GM19238 (cell line): Measurements from ENCODE around the gene ZNF408.
"Not testable (repeated sequence)": the region's sequence is repeated elsewhere in the genome, so short reads cannot be mapped to it uniquely, and the experiment has no call there.

Source experiments
- DNase-seq: peaks from one replicate; pipeline ENCODE4 v3.0.0; 2011; ENCODE audit warnings: low spot score; ENCODE audit not compliant: insufficient read length

ZNF408 gene

DNA sequence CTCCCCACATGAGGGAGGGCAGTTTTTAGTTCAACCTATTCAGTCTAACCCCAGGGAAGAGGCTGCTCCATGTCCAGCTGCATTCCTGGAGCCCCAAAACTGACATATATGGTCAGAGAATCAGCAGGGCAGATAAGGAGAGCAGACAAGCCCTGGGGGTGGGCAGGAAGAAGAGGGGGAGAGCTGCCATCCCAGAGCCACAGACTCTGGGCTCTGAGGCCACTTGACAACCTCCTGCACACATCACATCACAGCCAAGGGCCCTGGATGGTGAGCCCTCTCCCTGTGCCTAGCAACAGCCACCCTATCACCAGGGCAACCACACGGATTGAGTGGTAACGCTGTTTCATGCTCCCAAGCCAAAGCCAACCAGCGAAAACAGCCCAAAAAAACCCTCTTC lies 3.5 kb upstream of the ZNF408 start:
- no peak for DNase-seq

DNA sequence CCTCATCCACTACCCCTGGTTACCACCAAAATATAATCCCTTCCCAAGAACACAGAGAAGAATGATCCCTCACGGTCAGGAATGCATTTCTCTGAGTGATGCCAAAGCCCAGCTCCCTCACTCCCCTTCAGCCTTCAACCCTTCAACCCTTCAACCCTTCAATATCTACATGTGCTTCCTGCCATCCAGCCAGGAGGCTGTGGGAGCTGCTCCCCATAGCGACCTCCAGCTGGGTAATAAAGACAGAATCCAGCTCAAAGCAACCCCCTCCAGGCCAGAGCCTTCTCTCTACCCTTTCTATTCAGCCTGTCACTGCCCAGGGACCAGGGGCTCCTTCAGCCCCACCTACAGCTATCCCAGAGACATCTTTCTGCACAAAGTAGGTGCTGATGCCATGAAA lies 3.1 kb upstream of the ZNF408 start:
- no peak for DNase-seq

DNA sequence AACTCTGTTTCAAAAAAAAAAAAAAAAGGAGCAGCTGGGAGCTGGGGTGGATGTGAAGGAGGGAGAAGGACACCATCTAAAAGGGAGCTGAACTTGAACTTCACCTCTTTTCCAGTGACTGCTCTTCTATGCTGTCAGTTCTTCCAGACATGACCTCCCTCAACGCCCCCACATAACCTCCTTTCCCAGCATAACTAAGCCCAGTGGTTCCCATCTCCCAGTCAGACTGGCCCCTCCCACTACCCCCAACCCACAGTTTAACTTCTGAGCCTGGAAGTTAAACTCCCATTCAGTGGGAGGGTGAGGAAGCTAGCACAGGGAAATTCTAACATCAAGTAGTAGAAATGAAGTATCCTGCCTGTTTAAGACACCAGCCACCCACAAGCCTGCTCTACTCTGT lies 2.2 kb upstream of the ZNF408 start:
- no peak for DNase-seq

DNA sequence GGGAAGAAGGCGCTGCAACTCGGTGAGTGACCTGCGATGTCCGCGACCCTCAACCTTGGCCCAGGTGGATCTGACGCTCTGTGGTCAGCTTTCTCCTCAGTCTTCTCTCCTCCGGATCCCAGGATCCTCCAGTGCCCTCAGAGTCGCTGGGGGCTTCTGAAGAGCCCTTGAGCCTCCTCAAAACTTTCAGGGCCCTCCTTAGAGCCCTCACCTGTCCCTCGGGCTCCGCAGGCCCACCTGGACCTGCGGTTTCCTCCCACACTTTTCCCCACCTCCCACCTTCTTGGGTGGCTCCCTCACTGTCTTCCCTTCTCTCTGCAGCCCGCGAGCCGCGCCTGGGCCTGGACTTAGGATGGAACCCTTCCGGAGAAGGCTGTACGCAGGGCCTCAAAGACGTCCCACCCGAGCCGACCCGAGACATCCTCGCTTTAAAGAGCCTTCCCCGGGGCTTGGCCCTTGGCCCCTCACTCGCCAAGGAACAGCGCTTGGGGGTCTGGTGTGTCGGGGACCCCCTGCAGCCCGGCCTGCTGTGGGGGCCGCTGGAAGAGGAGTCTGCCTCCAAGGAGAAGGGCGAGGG lies 335 bp downstream of the ZNF408 start:
- DNase-seq: no peak

DNA sequence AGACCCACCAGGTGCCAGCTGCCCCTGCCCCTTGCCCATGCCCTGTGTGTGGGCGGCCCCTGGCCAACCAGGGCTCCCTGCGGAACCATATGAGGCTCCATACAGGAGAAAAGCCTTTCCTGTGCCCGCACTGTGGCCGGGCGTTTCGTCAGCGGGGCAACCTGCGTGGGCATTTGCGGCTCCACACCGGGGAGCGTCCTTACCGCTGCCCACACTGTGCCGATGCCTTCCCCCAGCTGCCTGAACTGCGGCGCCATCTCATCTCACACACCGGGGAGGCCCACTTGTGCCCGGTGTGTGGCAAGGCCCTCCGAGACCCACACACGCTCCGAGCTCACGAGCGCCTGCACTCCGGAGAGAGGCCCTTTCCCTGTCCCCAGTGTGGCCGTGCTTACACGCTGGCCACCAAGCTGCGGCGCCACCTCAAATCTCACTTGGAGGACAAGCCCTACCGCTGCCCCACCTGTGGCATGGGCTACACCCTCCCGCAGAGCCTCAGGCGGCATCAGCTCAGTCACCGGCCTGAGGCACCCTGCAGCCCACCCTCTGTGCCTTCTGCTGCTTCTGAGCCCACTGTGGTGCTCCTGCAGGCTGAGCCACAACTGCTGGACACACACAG lies 4.3 kb downstream of the ZNF408 start:
- no peak for DNase-seq

DNA sequence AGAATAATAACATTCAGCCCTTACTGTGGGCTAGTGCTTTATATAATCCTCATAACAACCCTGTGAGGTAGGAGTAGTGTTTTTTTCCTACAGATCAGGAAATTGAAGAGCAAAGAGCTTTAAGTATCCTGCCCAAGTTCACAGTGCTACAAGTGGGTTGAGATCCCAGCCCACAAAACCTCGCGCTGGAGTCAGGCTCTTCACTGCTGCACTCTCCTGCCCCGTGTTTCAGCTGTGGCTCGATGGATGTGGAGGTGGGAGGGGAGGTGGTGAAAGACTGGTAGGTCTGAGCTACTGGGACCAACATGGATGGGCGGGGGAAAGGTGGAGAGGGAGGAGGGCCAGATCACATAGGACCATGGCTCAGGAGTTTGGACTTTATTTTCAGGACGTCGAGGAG lies 6.1 kb downstream of the ZNF408 start:
- DNase-seq: no peak

DNA sequence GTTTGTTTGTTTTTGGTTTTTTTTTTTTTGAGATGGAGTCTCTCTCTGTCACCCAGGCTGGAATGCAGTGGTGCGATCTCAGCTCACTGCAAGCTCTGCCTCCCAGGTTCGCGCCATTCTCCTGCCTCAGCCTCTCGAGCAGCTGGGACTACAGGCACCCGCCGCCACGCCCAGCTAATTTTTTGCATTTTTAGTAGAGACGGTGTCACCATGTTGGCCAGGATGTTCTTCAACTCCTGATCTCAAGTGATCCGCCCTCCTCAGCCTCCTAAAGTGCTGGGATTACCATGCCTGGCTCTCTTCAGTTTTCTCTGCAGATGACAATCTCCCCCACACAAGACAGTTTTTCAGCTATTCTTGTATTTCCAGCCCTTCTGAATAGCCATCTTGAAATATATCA lies 8.5 kb downstream of the ZNF408 start:
- not testable (repeated sequence) for DNase-seq

DNA sequence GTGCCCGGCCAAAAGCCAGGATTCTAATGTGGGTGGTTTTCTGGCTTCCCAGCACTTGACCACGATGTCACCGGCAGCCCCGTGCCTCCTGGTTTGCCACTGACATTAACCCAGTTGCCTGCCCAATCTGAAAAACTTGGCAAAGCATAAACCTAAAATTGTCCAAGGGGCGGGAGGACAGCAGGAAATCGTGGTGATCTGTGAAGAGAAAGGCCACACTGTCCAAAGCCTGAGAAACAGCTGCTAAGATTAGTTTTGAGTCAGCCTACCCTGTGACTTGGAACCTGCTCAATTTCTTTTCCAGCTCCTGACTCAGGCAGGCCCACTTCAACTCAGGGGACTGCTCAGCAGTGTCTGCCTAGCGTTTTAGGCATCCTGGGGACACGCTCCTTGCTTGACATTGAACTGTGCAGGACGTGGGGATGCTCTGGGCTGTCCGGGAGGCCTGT lies 10.0 kb downstream of the ZNF408 start:
- no peak for DNase-seq

DNA sequence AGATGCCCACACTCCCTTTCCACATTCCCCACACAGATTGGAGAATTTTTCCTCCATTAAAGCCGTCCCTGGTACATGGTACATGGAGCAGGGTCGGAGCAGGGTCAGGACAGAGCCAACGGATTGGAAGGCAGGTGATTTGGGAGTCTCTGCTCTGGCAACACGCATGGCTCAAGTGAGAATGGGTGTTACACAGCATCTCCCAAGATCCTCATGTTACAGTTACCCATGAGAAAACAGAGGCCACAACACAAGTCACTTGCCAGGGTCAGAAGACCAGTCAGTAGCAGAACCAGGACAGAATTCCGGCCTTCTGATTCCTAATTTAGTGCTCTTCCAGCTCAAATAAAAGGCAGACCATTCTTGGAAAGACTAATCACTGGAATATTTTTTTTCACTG lies 10.5 kb downstream of the ZNF408 start:
- DNase-seq: no peak

DNA sequence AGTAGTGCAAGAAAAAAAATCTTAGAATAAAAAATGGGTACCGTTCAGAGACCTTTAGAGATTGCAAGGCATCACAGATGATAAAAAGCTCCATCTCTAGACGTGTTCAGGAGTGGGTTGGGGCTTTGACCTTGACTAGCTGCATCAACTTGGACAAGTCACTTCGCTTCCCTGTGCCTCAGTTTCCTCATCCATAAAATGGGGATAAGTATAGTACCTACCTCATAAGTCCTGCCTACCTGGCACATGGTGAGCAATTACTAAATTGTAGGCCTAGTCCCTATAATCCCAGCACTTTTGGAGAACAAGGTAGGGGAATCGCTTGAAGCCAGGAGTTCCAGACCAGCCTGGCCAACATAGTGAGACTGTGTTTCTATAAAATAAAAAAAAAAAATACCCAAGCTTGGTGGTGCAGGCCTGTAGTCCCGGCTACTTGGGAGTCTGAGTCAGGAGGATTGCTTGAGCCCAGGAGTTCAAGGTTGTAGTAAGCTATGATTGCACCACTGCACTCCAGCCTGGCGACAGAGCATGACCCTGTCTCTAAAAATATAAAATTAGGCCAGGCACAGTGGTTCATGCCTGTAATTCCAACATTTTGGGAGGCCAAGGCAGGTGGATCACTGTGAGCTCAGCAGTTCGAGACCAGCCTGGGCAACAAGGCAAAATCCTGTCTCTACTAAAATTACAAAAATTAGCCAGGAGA lies 12.2 kb downstream of the ZNF408 start:
- no peak for DNase-seq

DNA sequence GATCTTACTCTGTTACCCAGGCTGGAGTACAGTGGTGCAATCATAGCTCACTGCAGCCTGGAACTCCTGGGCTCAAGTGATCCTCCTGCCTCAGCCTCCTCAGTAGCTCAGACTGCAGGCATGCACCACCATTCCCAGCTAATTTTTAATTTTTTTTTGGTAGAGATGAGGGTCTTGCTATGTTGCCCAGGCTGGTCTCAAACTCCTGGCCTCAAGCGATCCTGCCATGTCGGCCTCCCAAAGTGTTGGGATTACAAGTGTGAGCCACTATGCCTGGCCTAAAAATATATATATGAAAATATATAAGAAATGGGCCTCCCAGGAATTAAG lies 17.0 kb downstream of the ZNF408 start:
- not testable (repeated sequence) for DNase-seq

DNA sequence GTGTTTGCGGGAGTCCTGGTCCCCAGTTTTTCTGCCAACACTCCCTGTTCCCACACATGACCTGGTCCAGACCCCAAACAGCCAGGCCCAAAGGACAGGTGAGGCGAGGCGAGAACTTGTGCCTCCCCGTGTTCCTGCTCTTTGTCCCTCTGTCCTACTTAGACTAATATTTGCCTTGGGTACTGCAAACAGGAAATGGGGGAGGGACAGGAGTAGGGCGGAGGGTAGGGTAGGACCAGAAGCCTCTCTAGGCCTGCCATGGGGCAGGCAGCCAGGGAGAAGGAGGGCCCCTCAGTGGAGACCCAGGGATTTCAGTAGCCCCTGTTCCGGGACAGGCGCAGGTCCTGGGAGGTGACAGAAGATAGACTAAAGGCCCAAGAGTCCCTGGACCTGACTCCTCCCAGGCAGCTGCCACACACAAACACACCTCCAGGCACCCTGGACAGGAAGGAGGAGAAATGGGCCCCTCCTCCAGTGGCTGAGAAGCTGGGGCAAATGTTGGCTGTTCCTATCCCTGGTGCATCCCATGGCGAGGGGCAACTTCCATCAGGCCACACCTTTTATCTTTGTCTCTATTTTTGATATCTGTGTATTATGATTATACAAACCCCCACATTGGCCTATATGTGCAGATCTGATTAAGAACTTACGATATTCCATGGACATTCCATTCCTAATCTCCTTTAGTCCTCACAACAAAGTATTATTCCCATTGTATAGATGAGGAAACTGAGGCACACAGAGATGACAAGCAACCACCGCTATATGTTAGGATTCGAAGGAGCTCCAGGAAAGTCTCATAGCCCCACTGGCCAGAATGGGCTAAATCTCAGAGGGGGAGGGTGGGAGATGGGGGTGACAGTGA lies 17.6 kb downstream of the ZNF408 start:
- no peak for DNase-seq

DNA sequence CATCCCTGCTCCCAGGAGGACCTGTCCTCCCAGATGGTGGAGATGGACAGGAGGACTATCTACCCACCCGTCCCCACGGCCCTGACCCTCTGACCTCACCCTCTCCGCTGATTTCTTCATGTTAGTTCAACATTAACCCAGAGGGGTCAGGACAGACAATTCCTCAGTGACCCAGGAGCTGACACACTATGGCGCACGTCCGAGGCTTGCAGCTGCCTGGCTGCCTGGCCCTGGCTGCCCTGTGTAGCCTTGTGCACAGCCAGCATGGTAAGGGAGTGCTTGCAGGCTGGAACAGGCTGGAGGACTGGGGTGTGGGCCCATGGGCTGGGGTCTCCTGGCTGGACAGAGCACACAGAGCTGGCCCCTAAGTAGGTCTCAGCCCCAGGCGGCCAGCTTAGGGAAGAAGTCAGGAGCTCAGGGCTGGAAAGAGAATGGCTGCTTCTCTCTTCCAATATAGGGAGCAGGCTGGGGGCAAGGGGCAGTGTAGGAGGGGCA lies 18.3 kb downstream of the ZNF408 start, which contains the start of gene F2:
TSS of gene F2 (plus strand) at position 166 of the 495 bp plus-strand sequence. CDS start at position 189, 23 bp downstream.
- DNase-seq: no peak

DNA sequence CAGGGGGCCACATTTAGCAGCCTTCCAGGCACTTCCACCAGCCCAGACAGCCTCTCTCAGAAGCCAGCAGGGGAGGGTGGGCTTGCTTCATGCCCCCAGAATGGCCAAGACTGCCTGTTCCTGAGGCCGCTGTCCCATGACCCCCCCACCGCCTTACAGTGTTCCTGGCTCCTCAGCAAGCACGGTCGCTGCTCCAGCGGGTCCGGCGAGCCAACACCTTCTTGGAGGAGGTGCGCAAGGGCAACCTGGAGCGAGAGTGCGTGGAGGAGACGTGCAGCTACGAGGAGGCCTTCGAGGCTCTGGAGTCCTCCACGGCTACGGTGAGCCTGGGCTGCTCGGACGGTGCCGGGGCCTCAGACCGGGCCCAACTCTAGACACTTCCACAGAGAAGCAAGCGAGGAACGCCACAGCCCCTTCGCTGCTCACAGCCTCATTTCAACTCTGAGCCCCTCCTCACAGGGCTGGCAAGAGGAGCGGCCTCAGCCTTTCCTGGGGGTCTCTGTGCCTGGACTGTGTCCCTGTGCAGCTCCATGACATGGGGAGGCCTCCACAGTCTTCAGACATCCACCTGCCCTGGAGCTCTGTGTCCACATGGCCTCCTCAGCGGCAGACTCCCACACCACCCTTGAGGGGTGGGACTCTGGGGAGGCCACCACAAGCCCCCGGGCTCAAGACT lies 18.9 kb downstream of the ZNF408 start:
- DNase-seq: no peak

DNA sequence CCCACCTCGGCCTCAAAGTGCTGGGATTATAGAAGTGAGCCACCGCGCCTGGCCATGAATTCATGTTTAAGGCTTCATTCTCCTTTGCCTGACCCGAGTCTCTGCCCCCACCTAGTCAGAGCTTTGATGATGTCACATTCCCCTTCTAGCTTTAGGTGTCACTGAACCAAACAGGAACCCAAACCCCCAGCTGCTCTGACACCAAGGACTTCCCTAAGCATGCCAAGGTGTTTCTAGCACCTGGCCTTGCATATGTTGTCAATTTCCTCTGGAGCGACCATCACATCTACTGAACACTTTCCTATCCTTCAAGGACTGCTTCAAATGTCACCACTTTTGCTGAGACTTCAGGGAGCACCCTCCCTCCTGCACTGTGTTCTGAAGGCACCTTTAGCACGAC lies 20.5 kb downstream of the ZNF408 start:
- DNase-seq: no peak

DNA sequence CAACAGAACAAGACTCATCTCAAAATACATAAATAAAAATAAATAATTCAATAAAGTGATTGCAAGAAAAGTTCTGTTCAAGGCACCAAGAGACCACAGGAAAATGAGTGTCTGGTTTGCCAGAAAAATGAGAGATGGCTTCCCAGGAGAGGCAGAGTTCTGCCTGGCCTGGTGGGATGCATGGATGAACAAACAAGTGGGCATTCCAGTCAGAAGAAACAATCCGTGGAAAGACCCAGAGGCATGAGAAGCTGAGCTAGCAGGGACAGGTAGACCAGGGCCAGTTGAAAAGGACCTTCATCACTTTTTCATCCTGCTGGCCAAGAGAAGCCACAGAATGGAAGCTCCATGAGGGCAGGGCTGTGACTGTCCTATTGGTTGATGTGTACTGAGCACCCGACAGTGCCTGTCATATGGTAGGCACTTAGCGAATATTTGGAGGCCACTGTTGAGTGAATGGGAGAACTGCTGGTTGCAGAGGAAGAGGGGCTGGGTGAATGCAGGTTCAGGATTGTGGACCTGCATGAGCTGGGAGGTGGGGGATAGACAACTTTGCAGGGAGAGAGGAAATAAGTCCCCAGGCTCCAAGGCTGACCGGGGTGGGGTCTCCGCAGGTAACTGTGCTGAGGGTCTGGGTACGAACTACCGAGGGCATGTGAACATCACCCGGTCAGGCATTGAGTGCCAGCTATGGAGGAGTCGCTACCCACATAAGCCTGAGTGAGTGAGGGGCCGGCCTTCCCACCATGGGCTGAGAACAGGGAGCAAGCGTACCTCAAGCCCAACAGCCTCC lies 21.9 kb downstream of the ZNF408 start:
- DNase-seq: no peak

DNA sequence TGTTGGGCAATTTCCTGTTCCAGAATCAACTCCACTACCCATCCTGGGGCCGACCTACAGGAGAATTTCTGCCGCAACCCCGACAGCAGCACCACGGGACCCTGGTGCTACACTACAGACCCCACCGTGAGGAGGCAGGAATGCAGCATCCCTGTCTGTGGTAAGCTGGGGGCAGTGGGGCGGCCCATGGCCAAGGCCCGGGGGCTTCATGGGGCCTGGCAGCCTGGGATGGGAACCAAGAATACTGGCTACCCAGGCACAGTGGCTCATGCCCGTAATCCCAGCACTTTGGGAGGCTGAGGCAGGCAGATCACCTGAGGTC lies 22.5 kb downstream of the ZNF408 start:
- no peak for DNase-seq

DNA sequence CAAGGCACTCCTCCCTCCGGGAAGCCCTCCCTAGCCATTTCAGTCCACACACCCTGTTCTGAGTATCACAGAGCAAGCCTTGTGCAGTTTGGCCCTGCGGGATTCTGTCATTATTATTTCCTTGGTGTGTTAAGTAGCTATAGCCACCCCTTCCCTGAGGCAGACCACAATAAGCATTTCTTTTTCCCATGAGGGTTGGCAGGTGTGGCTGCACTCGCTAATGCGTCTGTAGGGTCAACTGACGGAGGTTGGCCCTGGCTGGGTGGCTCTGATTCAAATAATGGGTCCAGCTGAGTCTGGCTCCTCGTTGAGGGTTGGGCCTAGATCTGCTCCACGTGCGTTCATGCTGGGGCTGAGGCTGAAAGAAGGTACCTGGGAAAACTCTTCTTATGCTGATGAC lies 23.3 kb downstream of the ZNF408 start:
- no peak for DNase-seq

DNA sequence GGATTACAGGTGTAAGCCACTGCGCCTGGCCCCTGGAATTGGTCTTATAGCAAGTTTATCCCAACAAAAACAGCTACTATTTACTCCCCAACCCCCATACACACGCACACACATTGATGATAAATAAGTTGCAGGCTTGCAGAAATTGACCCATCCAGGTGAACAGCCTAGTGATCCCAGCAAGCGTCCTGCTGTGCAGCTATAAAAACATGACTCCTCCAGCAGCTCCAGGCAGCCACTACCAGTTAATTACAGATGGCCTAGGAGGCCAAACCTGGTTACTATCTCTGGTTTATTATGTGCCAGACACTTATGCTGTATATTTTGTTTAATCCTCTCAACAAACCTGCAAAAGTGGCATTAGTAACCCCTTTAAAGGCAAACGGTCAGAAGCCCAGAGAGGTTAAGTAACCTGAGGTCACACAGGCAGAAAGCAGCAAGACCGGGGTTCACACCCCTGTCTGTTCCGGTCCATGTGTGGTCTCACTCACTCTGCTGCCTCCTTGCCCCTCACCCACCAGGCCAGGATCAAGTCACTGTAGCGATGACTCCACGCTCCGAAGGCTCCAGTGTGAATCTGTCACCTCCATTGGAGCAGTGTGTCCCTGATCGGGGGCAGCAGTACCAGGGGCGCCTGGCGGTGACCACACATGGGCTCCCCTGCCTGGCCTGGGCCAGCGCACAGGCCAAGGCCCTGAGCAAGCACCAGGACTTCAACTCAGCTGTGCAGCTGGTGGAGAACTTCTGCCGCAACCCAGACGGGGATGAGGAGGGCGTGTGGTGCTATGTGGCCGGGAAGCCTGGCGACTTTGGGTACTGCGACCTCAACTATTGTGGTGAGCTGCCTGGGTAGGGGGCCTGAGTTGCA lies 24.7 kb downstream of the ZNF408 start:
- DNase-seq: no peak
